ENCODE measurements around the gene C1orf210. TPM values are rescaled to one million over a fixed set of nuclear protein-coding genes. Genes with fewer than 3 reads are reported as not detected.

Gene C1orf210
- total and polyA plus RNA-seq, 9 donors, result 0.42 to 2.1 (median 0.72) TPM; not detected in 4

DNA sequence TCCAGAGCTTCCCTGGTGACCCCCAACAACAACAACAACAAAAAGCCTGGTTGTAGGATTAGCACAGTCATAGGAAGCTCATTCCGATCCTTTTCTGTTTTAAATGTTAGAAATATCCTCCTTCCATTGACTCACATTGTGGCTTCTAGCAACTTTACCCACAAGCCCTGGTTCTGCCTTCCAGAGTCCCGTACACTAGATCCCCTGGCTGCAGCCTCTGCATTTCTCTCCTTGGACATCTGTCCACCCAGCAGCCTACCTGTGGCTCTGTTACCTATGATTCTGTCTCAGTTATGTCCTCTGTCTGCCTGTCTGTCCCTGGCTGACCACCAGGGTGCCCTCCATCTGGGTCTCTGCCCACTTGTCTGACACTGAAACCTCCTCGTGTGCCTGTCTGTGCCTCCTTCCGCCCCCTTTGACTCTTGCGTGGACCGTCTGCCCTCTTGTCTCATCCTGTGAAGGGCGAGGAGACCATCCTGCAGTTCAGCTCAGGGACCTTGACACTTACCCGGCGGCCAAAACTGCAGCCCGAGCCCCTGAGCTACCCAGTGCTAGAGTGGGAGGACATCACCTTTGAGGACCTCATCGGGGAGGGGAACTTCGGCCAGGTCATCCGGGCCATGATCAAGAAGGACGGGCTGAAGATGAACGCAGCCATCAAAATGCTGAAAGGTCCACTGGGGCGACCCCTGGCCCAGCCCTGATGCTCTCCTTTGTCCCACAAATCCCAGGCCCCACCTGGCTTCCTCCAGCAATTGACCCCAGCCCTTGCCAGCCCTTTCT, 31.5 kb upstream of the C1orf210 start:
- no peak for TF ChIP-seq CTCF (IDR thresholded peaks at IDR 0.05)
- no peak for TF ChIP-seq POLR2A (IDR thresholded peaks at IDR 0.05)
- TF ChIP-seq EP300 (IDR thresholded peaks at IDR 0.05), result no peak
- no peaks in the 10 kb centered on the region for H3K9me3 ChIP-seq
- no peak overlapping the region for H3K4me3 ChIP-seq
- no peaks in the 10 kb centered on the region for H3K27me3 ChIP-seq
- H3K4me1 ChIP-seq (ENCODE audit: insufficient read depth), result no peaks in the 10 kb centered on the region
- no peak overlapping the region for H3K27ac ChIP-seq
- 85 to 86% (median 86%) methylated on average over 16 of the region's 16 CpGs for WGBS, 3 donors
- peak in 1 of 5 donors; percentile 19 for DNase-seq
- intact Hi-C loops (cut with DNase I), result no loop called here
- no peaks in the 10 kb centered on the region for H3K36me3 ChIP-seq

- no peaks in the 10 kb centered on the region for H3K27me3 ChIP-seq
- no peaks in the 10 kb centered on the region for H3K36me3 ChIP-seq
- no peaks in the 10 kb centered on the region for H3K4me1 ChIP-seq (ENCODE audit: insufficient read depth)
- DNase-seq, result no peak
- H3K4me3 ChIP-seq, result no peak overlapping the region
- TF ChIP-seq CTCF (IDR thresholded peaks at IDR 0.05), result no peak
- no peak for TF ChIP-seq EP300 (IDR thresholded peaks at IDR 0.05)
- TF ChIP-seq POLR2A (IDR thresholded peaks at IDR 0.05), result no peak
- no peak overlapping the region for H3K27ac ChIP-seq
- intact Hi-C loops (cut with DNase I), result no loop called here
- H3K9me3 ChIP-seq, result no peaks in the 10 kb centered on the region
- WGBS, 3 donors, result 88 to 92% (median 88%) methylated on average over 10 of the region's 10 CpGs
Observed at GRCh38 chr1:43315963-43316737, 30.8 kb upstream of the C1orf210 start.

GRCh38 chr1:43315481-43315880, 30.1 kb upstream of the C1orf210 start:
- WGBS, 3 donors, result 80 to 94% (median 91%) methylated on average over 3 of the region's 3 CpGs
- H3K27ac ChIP-seq, result no peak overlapping the region
- TF ChIP-seq EP300 (IDR thresholded peaks at IDR 0.05) (no peak), POLR2A (IDR thresholded peaks at IDR 0.05) (no peak), CTCF (IDR thresholded peaks at IDR 0.05) (no peak)
- no peak for DNase-seq
- no peaks in the 10 kb centered on the region for H3K27me3 ChIP-seq
- no peak overlapping the region for H3K4me3 ChIP-seq
- H3K9me3 ChIP-seq, result no peaks in the 10 kb centered on the region
- intact Hi-C loops (cut with DNase I), result no loop called here
- no peaks in the 10 kb centered on the region for H3K36me3 ChIP-seq
- H3K4me1 ChIP-seq (ENCODE audit: insufficient read depth), result no peaks in the 10 kb centered on the region

DNA sequence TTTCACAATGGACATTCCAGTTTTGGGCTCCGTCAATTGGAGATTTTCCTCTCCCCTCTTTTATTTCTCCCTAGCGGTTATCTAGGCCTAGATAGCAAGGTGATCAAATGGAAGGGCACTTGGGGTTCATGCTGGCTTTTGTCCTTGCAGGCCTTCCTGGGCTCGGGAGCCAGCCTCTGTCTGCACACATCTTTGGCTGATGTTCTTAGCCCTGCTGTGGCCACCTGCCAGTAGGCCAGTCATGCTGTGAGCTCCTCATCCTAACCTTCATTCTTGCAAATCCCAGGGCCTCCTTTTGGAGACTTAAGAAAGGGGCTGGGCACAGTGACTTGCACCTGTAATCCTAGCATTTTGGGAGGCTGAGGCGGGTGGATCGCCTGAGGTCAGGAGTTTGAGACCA, 28.9 kb upstream of the C1orf210 start:
- 93 to 96% (median 94%) methylated on average over 5 of the region's 5 CpGs for WGBS, 3 donors
- Histone ChIP-seq H3K27ac (no peak overlapping the region), H3K4me3 (no peak overlapping the region), H3K4me1 (ENCODE audit: insufficient read depth) (no peaks in the 10 kb centered on the region), H3K36me3 (no peaks in the 10 kb centered on the region), H3K27me3 (no peaks in the 10 kb centered on the region), H3K9me3 (no peaks in the 10 kb centered on the region)
- no peak for DNase-seq
- intact Hi-C loops (cut with DNase I), result no loop called here
- TF ChIP-seq POLR2A (IDR thresholded peaks at IDR 0.05), result no peak
- no peak for TF ChIP-seq CTCF (IDR thresholded peaks at IDR 0.05)
- no peak for TF ChIP-seq EP300 (IDR thresholded peaks at IDR 0.05)
